Upper lobe of left lung (tissue), 6 donors: ENCODE measurements around the gene TMTC1. TPM values are rescaled to one million over a fixed set of nuclear protein-coding genes. Genes with fewer than 3 reads are reported as not detected.

Experiments used
- ATAC-seq, 2 donors: fragments of 200-7000 bp; cut with Tn5 transposase; one replicate each; pipeline ENCODE4 v1.9.1; 2022; ENCODE audit warnings: mild to moderate bottlenecking in 2 of 2, moderate library complexity in 2 of 2; ENCODE audit not compliant: low FRiP score in 2 of 2
- DNase-seq, 2 donors: peaks; one replicate each; pipeline ENCODE4 v3.0.0-alpha.2; 2019 to 2020
- H3K27ac ChIP-seq, 4 donors: fragments of 200-600 bp; sonication (generic); one replicate each; pipeline ENCODE4 v1.5.1; 2016 to 2019
- H3K27me3 ChIP-seq, 4 donors: fragments of 200-600 bp; sonication (generic); one replicate each; pipeline ENCODE4 v1.5.1; 2017 to 2019
- H3K36me3 ChIP-seq, 4 donors: fragments of 200-600 bp; sonication (generic); one replicate each; pipeline ENCODE4 v1.5.1; 2016 to 2019
- H3K4me1 ChIP-seq, 4 donors: fragments of 200-600 bp; sonication (generic); one replicate each; pipeline ENCODE4 v1.5.1; 2018 to 2019
- H3K4me3 ChIP-seq, 4 donors: fragments of 200-600 bp; sonication (generic); one replicate each; pipeline ENCODE4 v1.5.1; 2017 to 2019; ENCODE audit warnings: mild to moderate bottlenecking in 2 of 4, moderate library complexity in 1 of 4
- H3K9me3 ChIP-seq, 4 donors: fragments of 200-600 bp; sonication (generic); one replicate each; pipeline ENCODE4 v1.5.1; 2018 to 2019
- CTCF ChIP-seq, 6 experiments: fragments of 450-650 bp in 4 of 6; fragments of 200-600 bp in 2 of 6; sonication (generic) in 2 of 6; IDR thresholded peaks; one replicate each; pipeline ENCODE4 v1.5.1; 2016 to 2019; ENCODE audit warnings: antibody characterized with exemption in 6 of 6
- EP300 ChIP-seq, 4 donors: sonication (generic); formaldehyde crosslinking; IDR thresholded peaks; one replicate each; pipeline ENCODE4 v1.5.1; 2017; ENCODE audit warnings: antibody characterized with exemption in 4 of 4, control low read depth in 2 of 4
- POLR2A ChIP-seq, 4 donors: fragments of 450-650 bp; IDR thresholded peaks; one replicate each; pipeline ENCODE4 v1.5.1; 2016 to 2017; ENCODE audit warnings: antibody characterized with exemption in 4 of 4, mild to moderate bottlenecking in 2 of 4
- POLR2AphosphoS5 ChIP-seq, 2 donors: sonication (generic); formaldehyde crosslinking; IDR thresholded peaks; one replicate each; pipeline ENCODE4 v1.5.1; 2017; ENCODE audit warnings: antibody characterized with exemption in 2 of 2
- WGBS, 2 donors: methylation state at CpG; one replicate each; pipeline ENCODE4 v1.1.5; 2017 to 2018; 5-methylcytosine and 5-hydroxymethylcytosine counted together
- total RNA-seq, 6 donors: library from RNA; depleted of rRNA in 4 of 6; stranded (reverse); fragments of >200 nt in 4 of 6; gene quantifications; one replicate each; pipeline versions ENCODE4 v1.1.0 to v1.2.1, GENCODE V29; 2016 to 2021
- donor health status: DM: no; HTN: no; CAD: no; lungs with moderate emphysema.
- donor health status: DM: no; HTN: yes; CAD: no; lungs with severe emphysema.

The TMTC1 gene
- total RNA-seq, 6 donors from 2014 or later: 25.1 to 39.3 (median 29.7) TPM

- H3K27ac ChIP-seq: no peak overlapping the region
- no peaks in the 10 kb centered on the region for H3K27me3 ChIP-seq
- no peaks in the 10 kb centered on the region for H3K4me1 ChIP-seq
- no peak overlapping the region for H3K4me3 ChIP-seq
- DNase-seq (no peak), ATAC-seq (no peak)
- TF ChIP-seq POLR2A (IDR thresholded peaks at IDR 0.05) (no peak), CTCF (IDR thresholded peaks at IDR 0.05) (no peak), POLR2AphosphoS5 (IDR thresholded peaks at IDR 0.05) (no peak), EP300 (IDR thresholded peaks at IDR 0.05) (no peak)
- no peaks in the 10 kb centered on the region for H3K36me3 ChIP-seq
- 72 to 93% methylated on average over 2 of the region's 2 CpGs for WGBS, 2 donors
- H3K9me3 ChIP-seq: no peaks in the 10 kb centered on the region
These were observed 80.2 kb downstream of the TMTC1 start for GRCh38 chr12:29703528-29703927.

GRCh38 chr12:29702972-29703371 lies 80.8 kb downstream of the TMTC1 start:
- TF ChIP-seq POLR2AphosphoS5 (IDR thresholded peaks at IDR 0.05) (no peak), CTCF (IDR thresholded peaks at IDR 0.05) (no peak), EP300 (IDR thresholded peaks at IDR 0.05) (no peak), POLR2A (IDR thresholded peaks at IDR 0.05) (no peak)
- no peak for ATAC-seq
- WGBS, 2 donors: 89 to 92% methylated on average over 7 of the region's 7 CpGs

DNA sequence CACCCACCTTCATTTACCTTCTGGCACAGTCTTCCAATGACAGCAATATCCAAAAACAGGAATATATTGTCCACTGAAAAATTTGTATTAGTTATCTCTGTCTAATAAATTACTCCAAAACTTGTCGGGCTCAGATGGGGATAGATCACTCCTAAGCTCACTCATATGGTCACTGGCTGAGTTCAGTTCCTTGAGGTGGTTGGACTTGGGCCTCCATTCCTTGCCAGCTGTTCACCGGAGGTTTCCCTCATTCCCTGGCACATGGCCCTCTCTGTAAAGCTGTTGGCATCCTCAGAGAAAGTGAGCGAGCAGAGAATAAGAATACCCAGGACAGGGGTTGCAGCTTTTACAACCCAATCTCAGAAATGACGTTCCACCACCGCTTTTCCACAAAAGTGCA lies 81.5 kb downstream of the TMTC1 start:
- H3K27me3 ChIP-seq: no peaks in the 10 kb centered on the region
- no peak for ATAC-seq
- H3K4me1 ChIP-seq: no peaks in the 10 kb centered on the region
- WGBS, 2 donors: 86 to 92% methylated on average over 5 of the region's 5 CpGs
- H3K4me3 ChIP-seq: no peak overlapping the region
- TF ChIP-seq POLR2A (IDR thresholded peaks at IDR 0.05) (no peak), EP300 (IDR thresholded peaks at IDR 0.05) (no peak), POLR2AphosphoS5 (IDR thresholded peaks at IDR 0.05) (no peak), CTCF (IDR thresholded peaks at IDR 0.05) (no peak)
- H3K36me3 ChIP-seq: no peaks in the 10 kb centered on the region
- DNase-seq: no peak
- H3K9me3 ChIP-seq: no peaks in the 10 kb centered on the region
- no peak overlapping the region for H3K27ac ChIP-seq

More at GRCh38 chr12:29702972-29703371, 80.8 kb downstream of the TMTC1 start:
- Histone ChIP-seq H3K4me3 (no peak overlapping the region), H3K27me3 (no peaks in the 10 kb centered on the region), H3K36me3 (no peaks in the 10 kb centered on the region), H3K9me3 (no peaks in the 10 kb centered on the region), H3K4me1 (no peaks in the 10 kb centered on the region), H3K27ac (no peak overlapping the region)
- DNase-seq: no peak

GRCh38 chr12:29700761-29701481 lies 82.8 kb downstream of the TMTC1 start:
- ATAC-seq (no peak), DNase-seq (no peak)
- no peaks in the 10 kb centered on the region for H3K9me3 ChIP-seq
- H3K4me1 ChIP-seq: no peaks in the 10 kb centered on the region
- no peak overlapping the region for H3K4me3 ChIP-seq
- WGBS, 2 donors: 67 to 71% methylated on average over 6 of the region's 6 CpGs
- no peak overlapping the region for H3K27ac ChIP-seq
- TF ChIP-seq POLR2AphosphoS5 (IDR thresholded peaks at IDR 0.05) (no peak), EP300 (IDR thresholded peaks at IDR 0.05) (no peak), CTCF (IDR thresholded peaks at IDR 0.05) (no peak), POLR2A (IDR thresholded peaks at IDR 0.05) (no peak)
- H3K36me3 ChIP-seq: no peaks in the 10 kb centered on the region
- H3K27me3 ChIP-seq: no peaks in the 10 kb centered on the region

GRCh38 chr12:29698756-29699155 lies 85.0 kb downstream of the TMTC1 start:
- DNase-seq: no peak
- WGBS, 2 donors: 59 to 69% methylated on average over 1 of the region's 1 CpG
- H3K36me3 ChIP-seq: no peaks in the 10 kb centered on the region
- no peak for TF ChIP-seq EP300 (IDR thresholded peaks at IDR 0.05)
- no peak for TF ChIP-seq POLR2A (IDR thresholded peaks at IDR 0.05)
- no peak for TF ChIP-seq CTCF (IDR thresholded peaks at IDR 0.05)
- TF ChIP-seq POLR2AphosphoS5 (IDR thresholded peaks at IDR 0.05): no peak
- no peaks in the 10 kb centered on the region for H3K4me1 ChIP-seq
- ATAC-seq: no peak
- no peaks in the 10 kb centered on the region for H3K27me3 ChIP-seq
- H3K27ac ChIP-seq: no peak overlapping the region
- no peak overlapping the region for H3K4me3 ChIP-seq
- H3K9me3 ChIP-seq: no peaks in the 10 kb centered on the region
